ENCODE measurements around the gene TMC6. TPM values are rescaled to one million over a fixed set of nuclear protein-coding genes. Genes with fewer than 3 reads are reported as not detected.
"Not testable (repeated sequence)": the region's sequence is repeated elsewhere in the genome, so short reads cannot be mapped to it uniquely, and the experiment has no call there.

Gene TMC6
- total and polyA plus RNA-seq, 2 of the 13 experiments (the other 11 are each of a cell fraction or from before 2014, with no cell fraction given), result 48.4 to 99.1 TPM

DNA sequence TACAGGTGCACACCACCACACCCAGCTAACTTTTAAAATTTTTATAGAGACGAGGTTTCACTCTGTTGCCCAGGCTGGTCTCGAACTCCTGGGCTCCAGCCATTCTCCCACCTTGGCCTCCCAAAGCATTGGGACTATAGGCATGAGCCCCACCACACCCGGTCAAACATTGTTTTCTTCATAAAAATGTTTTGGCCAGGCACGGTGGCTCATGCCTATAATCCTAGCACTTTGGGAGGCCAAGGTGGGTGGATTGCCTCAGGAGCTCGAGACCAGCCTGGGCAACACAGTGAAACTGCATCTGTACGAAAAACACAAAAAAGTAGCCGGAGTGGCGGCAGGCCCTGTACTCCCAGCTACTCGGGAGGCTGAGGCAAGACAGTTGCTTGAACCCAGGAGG lies 12.1 kb downstream of the TMC6 start:
- TF ChIP-seq HES4 (CRISPR knock-in tag; IDR thresholded peaks at IDR 0.05; ENCODE audit: borderline replicate concordance) (no peak), ZNF460 (CRISPR knock-in tag; IDR thresholded peaks at IDR 0.05; ENCODE audit: borderline replicate concordance) (peak; percentile 71)
- peaks cover 16% of the 10 kb centered on the region; the same call in 1 of the 2 replicates for H4K20me1 ChIP-seq (ENCODE audit: insufficient read depth, low read length)
- intact Hi-C loops (cut with micrococcal nuclease; ENCODE audit: unreplicated experiment) (no loop called here), in situ Hi-C loops (cut with HindIII; ENCODE audit: extremely low pct_ligation_motif_present, low pct_unique_long_range_greater_than_20kb) (no loop called here)
- no peaks in the 10 kb centered on the region for H3K79me2 ChIP-seq (ENCODE audit: insufficient read depth, low read length)
- H3K9me3 ChIP-seq (ENCODE audit: low read length), result no peaks in the 10 kb centered on the region
- 91% methylated on average over 9 of the region's 9 CpGs for WGBS (ENCODE audit: low lambda C conversion rate)
- POLR2A ChIA-PET, result interaction anchor here (0.8 to 1.2 kb wide), 3 partner anchors 11 to 135 kb away, joined by 3 to 5 read pairs (median 4); no protein-coding TSS in a partner anchor
- no peak overlapping the region for H3K9ac ChIP-seq (ENCODE audit: insufficient read depth, low read depth, low read length)
- no TSS peak for BruUV-seq (replicated peaks)
- DNase-seq (ENCODE audit: low spot score), result no peak
- CTCF ChIA-PET (ENCODE audit: low intra/inter-chr PET ratio, low total read pairs), result no interaction called here
- H3K27ac ChIP-seq (ENCODE audit: extremely low read length, insufficient read depth, low read length), result peak overlapping the region; percentile 53
- H3K36me3 ChIP-seq (replicated peaks in 1 of 2; ENCODE audit: control insufficient read depth in 1 of 2, insufficient read depth in 2 of 2, low read length in 2 of 2), result peaks cover 19 to 45% of the 10 kb centered on the region in 2 experiments
- peaks cover 23% of the 10 kb centered on the region for H3K4me1 ChIP-seq (ENCODE audit: insufficient read depth, low read length)
- no peak for ATAC-seq
- no peak overlapping the region for H2AFZ ChIP-seq (ENCODE audit: low read length)
- H3K27me3 ChIP-seq (ENCODE audit: control insufficient read depth in 1 of 2, insufficient read depth in 2 of 2, low read length in 2 of 2), result no peaks in the 10 kb centered on the region
- H3K4me2 ChIP-seq (ENCODE audit: low read depth, low read length), result no peak overlapping the region
- no peak overlapping the region for H3K4me3 ChIP-seq (replicated peaks in 1 of 3; ENCODE audit: insufficient read depth in 1 of 3, low read depth in 2 of 3, low read length in 3 of 3)
- FAIRE-seq, result no peak

GRCh38 chr17:78115803-78116202 lies 12.8 kb downstream of the TMC6 start:
- Histone ChIP-seq H3K36me3 (replicated peaks in 1 of 2; ENCODE audit: control insufficient read depth in 1 of 2, insufficient read depth in 2 of 2, low read length in 2 of 2) (peaks cover 16 to 47% of the 10 kb centered on the region in 2 experiments), H4K20me1 (ENCODE audit: insufficient read depth, low read length) (peaks cover 16% of the 10 kb centered on the region; the same call in 1 of the 2 replicates), H3K4me1 (ENCODE audit: insufficient read depth, low read length) (peaks cover 23% of the 10 kb centered on the region)
- H3K9me3 ChIP-seq (ENCODE audit: low read length); H3K9ac ChIP-seq (ENCODE audit: insufficient read depth, low read depth, low read length); H2AFZ ChIP-seq (ENCODE audit: low read length); H3K79me2 ChIP-seq (ENCODE audit: insufficient read depth, low read length); CTCF ChIA-PET (ENCODE audit: low intra/inter-chr PET ratio, low total read pairs); H3K27ac ChIP-seq (ENCODE audit: extremely low read length, insufficient read depth, low read length); H3K27me3 ChIP-seq (ENCODE audit: control insufficient read depth in 1 of 2, insufficient read depth in 2 of 2, low read length in 2 of 2); BruUV-seq (replicated peaks); FAIRE-seq; DNase-seq (ENCODE audit: low spot score); H3K4me3 ChIP-seq (replicated peaks in 1 of 3; ENCODE audit: insufficient read depth in 1 of 3, low read depth in 2 of 3, low read length in 3 of 3); H3K4me2 ChIP-seq (ENCODE audit: low read depth, low read length); ATAC-seq; intact Hi-C loops (cut with micrococcal nuclease; ENCODE audit: unreplicated experiment); in situ Hi-C loops (cut with HindIII; ENCODE audit: extremely low pct_ligation_motif_present, low pct_unique_long_range_greater_than_20kb): not testable (repeated sequence)
- WGBS (ENCODE audit: low lambda C conversion rate), result 97% methylated on average over 18 of the region's 18 CpGs
- POLR2A ChIA-PET, result interaction anchor here (0.8 to 1.2 kb wide), 3 partner anchors 11 to 135 kb away, joined by 3 to 5 read pairs (median 4); no protein-coding TSS in a partner anchor
- peak; percentile 63 for TF ChIP-seq CEBPB (IDR thresholded peaks at IDR 0.05; ENCODE audit: borderline replicate concordance, low read depth, low read length)
- peak; percentile 16 for TF ChIP-seq AGO2 (optimal IDR thresholded peaks at IDR 0.05; ENCODE audit: low read depth, low read length)
- 0 out of 2 replicates have a peak, but pooled peaks have one; percentile 92 for TF ChIP-seq PCBP1 (IDR thresholded peaks at IDR 0.05; ENCODE audit: borderline replicate concordance, low read depth, low read length)
- TF ChIP-seq HNRNPL (IDR thresholded peaks at IDR 0.05; ENCODE audit: low read depth, low read length), result peak; percentile 99
- TF ChIP-seq RBFOX2 (IDR thresholded peaks at IDR 0.05; ENCODE audit: low read depth, low read length), result 0 out of 2 replicates have a peak, but pooled peaks have one; percentile 3

All from HepG2 (cell line).